Measurements from ENCODE around the gene SYP. TPM values are rescaled to one million over a fixed set of nuclear protein-coding genes. Genes with fewer than 3 reads are reported as not detected.
A peak's percentile ranks its signal among the peaks of the same experiment; 100 is the strongest.

SYP gene
- total and polyA plus RNA-seq, 9 of the 15 experiments (the other 6 are each of a cell fraction or from before 2014, with no cell fraction given): 0.48 to 5.1 (median 2.6) TPM

- TF ChIP-seq, protein P1, sequence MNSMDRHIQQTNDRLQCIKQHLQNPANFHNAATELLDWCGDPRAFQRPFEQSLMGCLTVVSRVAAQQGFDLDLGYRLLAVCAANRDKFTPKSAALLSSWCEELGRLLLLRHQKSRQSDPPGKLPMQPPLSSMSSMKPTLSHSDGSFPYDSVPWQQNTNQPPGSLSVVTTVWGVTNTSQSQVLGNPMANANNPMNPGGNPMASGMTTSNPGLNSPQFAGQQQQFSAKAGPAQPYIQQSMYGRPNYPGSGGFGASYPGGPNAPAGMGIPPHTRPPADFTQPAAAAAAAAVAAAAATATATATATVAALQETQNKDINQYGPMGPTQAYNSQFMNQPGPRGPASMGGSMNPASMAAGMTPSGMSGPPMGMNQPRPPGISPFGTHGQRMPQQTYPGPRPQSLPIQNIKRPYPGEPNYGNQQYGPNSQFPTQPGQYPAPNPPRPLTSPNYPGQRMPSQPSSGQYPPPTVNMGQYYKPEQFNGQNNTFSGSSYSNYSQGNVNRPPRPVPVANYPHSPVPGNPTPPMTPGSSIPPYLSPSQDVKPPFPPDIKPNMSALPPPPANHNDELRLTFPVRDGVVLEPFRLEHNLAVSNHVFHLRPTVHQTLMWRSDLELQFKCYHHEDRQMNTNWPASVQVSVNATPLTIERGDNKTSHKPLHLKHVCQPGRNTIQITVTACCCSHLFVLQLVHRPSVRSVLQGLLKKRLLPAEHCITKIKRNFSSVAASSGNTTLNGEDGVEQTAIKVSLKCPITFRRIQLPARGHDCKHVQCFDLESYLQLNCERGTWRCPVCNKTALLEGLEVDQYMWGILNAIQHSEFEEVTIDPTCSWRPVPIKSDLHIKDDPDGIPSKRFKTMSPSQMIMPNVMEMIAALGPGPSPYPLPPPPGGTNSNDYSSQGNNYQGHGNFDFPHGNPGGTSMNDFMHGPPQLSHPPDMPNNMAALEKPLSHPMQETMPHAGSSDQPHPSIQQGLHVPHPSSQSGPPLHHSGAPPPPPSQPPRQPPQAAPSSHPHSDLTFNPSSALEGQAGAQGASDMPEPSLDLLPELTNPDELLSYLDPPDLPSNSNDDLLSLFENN (IDR thresholded peaks at IDR 0.05; ENCODE audit: low read depth in 2 of 2, low read length in 2 of 2): no peak
- TF ChIP-seq EWSR1 (IDR thresholded peaks at IDR 0.05; ENCODE audit: borderline replicate concordance, low read depth, partially characterized antibody) (no peak), RAD21 (CRISPR knock-in tag; conservative IDR thresholded peaks at IDR 0.05 in 1 of 2, IDR thresholded peaks at IDR 0.05 in 1 of 2) (peak; percentile 30 to 47; a peak in 3 of 4 replicates), VEZF1 (CRISPR knock-in tag; IDR thresholded peaks at IDR 0.05) (peak; percentile 58), ZNF395 (CRISPR knock-in tag; IDR thresholded peaks at IDR 0.05) (peak; percentile 82), NELFE (IDR thresholded peaks at IDR 0.05; ENCODE audit: insufficient read depth, insufficient read length) (no peak), TBP (optimal IDR thresholded peaks at IDR 0.05; ENCODE audit: low read depth, low read length) (peak; percentile 53), HMGN3 (IDR thresholded peaks at IDR 0.05; ENCODE audit: borderline replicate concordance, extremely low read depth, insufficient read length, low read depth, low read length) (peak; percentile 92), GTF2F1 (IDR thresholded peaks at IDR 0.05; ENCODE audit: low read depth, low read length) (0 out of 2 replicates have a peak, but pooled peaks have one; percentile 14), IFI16 (CRISPR knock-in tag; IDR thresholded peaks at IDR 0.05) (no peak), ZNF583 (CRISPR knock-in tag; IDR thresholded peaks at IDR 0.05) (peak; percentile 61; the same call in 1 of the 2 replicates), KLF1 (tag; IDR thresholded peaks at IDR 0.05) (no peak), XRCC5 (IDR thresholded peaks at IDR 0.05; ENCODE audit: low read depth, low read length) (peak; percentile 71; the same call in 1 of the 2 replicates), GABPB2 (CRISPR knock-in tag; conservative IDR thresholded peaks at IDR 0.05) (no peak), CHD2 (IDR thresholded peaks at IDR 0.05; ENCODE audit: low read depth, low read length) (0 out of 2 replicates have a peak, but pooled peaks have one; percentile 41)
- TF ChIP-seq, protein P2, sequence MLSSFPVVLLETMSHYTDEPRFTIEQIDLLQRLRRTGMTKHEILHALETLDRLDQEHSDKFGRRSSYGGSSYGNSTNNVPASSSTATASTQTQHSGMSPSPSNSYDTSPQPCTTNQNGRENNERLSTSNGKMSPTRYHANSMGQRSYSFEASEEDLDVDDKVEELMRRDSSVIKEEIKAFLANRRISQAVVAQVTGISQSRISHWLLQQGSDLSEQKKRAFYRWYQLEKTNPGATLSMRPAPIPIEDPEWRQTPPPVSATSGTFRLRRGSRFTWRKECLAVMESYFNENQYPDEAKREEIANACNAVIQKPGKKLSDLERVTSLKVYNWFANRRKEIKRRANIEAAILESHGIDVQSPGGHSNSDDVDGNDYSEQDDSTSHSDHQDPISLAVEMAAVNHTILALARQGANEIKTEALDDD (IDR thresholded peaks at IDR 0.05): no peak
Observed at GRCh38 chrX:49186125-49187027, 13.6 kb downstream of the SYP start, which contains the start of gene PRICKLE3 (continued).
